Hepatocyte (in vitro differentiated cells): ENCODE data around the gene SLC2A4. TPM values are rescaled to one million over a fixed set of nuclear protein-coding genes. Genes with fewer than 3 reads are reported as not detected.
A peak's percentile ranks its signal among the peaks of the same experiment; 100 is the strongest.

Source experiments
- DNase-seq: peaks from one replicate; pipeline ENCODE4 v3.0.0-alpha.2; 2016; ENCODE audit warnings: low spot score
- H2AFZ ChIP-seq: fragments of 200-600 bp; sonication (generic); 2 replicates; pipeline ENCODE4 v1.6.0; 2016; ENCODE audit warnings: antibody characterized with exemption, mild to moderate bottlenecking
- H3K27ac ChIP-seq: fragments of 200-600 bp; sonication (generic); 2 replicates; pipeline ENCODE4 v1.5.1; 2016; ENCODE audit warnings: mild to moderate bottlenecking
- H3K27me3 ChIP-seq: fragments of 200-600 bp; sonication (generic); 2 replicates; pipeline ENCODE4 v1.6.1; 2016
- H3K36me3 ChIP-seq: fragments of 200-600 bp; sonication (generic); replicated peaks from 2 replicates; pipeline ENCODE4 v1.5.1; 2016; ENCODE audit warnings: low read depth; ENCODE audit not compliant: insufficient read depth
- H3K4me1 ChIP-seq: fragments of 200-600 bp; sonication (generic); 2 replicates; pipeline ENCODE4 v1.5.1; 2016; ENCODE audit warnings: mild to moderate bottlenecking, moderate library complexity; ENCODE audit not compliant: insufficient read depth
- H3K4me2 ChIP-seq: fragments of 200-600 bp; sonication (generic); 2 replicates; pipeline ENCODE4 v1.6.0; 2016
- H3K4me3 ChIP-seq: fragments of 200-600 bp; sonication (generic); 2 replicates; pipeline ENCODE4 v1.5.1; 2016; ENCODE audit warnings: mild to moderate bottlenecking
- H3K79me2 ChIP-seq: fragments of 200-600 bp; sonication (generic); 2 replicates; pipeline ENCODE4 v1.6.0; 2017; ENCODE audit warnings: mild to moderate bottlenecking
- H3K9me2 ChIP-seq: fragments of 200-600 bp; sonication (generic); replicated peaks from 2 replicates; pipeline ENCODE4 v1.6.0; 2017; ENCODE audit warnings: mild to moderate bottlenecking; ENCODE audit not compliant: insufficient read depth
- H3K9me3 ChIP-seq: fragments of 200-600 bp; sonication (generic); 2 replicates; pipeline ENCODE4 v1.5.1; 2016; ENCODE audit warnings: low read depth, mild to moderate bottlenecking
- H4K20me1 ChIP-seq: fragments of 200-600 bp; sonication (generic); 2 replicates; pipeline ENCODE4 v1.6.0; 2016; ENCODE audit warnings: mild to moderate bottlenecking; ENCODE audit not compliant: insufficient read depth, poor library complexity, severe bottlenecking
- CTCF ChIP-seq: fragments of 200-600 bp; sonication (generic); IDR thresholded peaks from 2 replicates; pipeline ENCODE4 v1.5.1; 2016; ENCODE audit warnings: antibody characterized with exemption, mild to moderate bottlenecking; ENCODE audit not compliant: poor library complexity
- EZH2 ChIP-seq: fragments of 200-600 bp; sonication (generic); IDR thresholded peaks from 2 replicates; pipeline ENCODE4 v1.6.1; 2016; ENCODE audit warnings: antibody characterized with exemption, mild to moderate bottlenecking, borderline replicate concordance
- EZH2phosphoT487 ChIP-seq: fragments of 200-600 bp; sonication (generic); IDR thresholded peaks from one replicate; pipeline ENCODE4 v1.6.1; 2018; ENCODE audit warnings: antibody characterized with exemption, mild to moderate bottlenecking, low read depth, moderate library complexity; ENCODE audit not compliant: unreplicated experiment, severe bottlenecking
- WGBS: methylation state at CpG from one replicate; pipeline ENCODE4 v1.1.6; 2016; ENCODE audit warnings: low lambda C conversion rate; ENCODE audit errors: missing lambda C conversion rate; 5-methylcytosine and 5-hydroxymethylcytosine counted together
- polyA plus RNA-seq: library from polyadenylated mRNA; unstranded; fragments of >200 nt; fragmentation: Nextera tagmentation; extraction: Ambion mirVana; gene quantifications from 2 replicates; pipeline ENCODE4 v1.2.1, GENCODE V29; 2016
- total RNA-seq: library from RNA; depleted of rRNA; stranded (reverse); fragments of >200 nt; gene quantifications from 2 replicates; pipeline ENCODE4 v1.2.3, GENCODE V29; 2014

Gene SLC2A4
- total and polyA plus RNA-seq, 2 experiments from 2014 or later, result 0.42 to 1.6 TPM

- Histone ChIP-seq H3K27ac (no peak overlapping the region), H3K4me2 (peak overlapping the region; percentile 76), H3K27me3 (no peaks in the 10 kb centered on the region), H3K79me2 (no peaks in the 10 kb centered on the region), H3K36me3 (no peaks in the 10 kb centered on the region), H4K20me1 (no peaks in the 10 kb centered on the region), H3K9me3 (no peaks in the 10 kb centered on the region), H3K9me2 (no peaks in the 10 kb centered on the region), H3K4me3 (no peak overlapping the region), H3K4me1 (peaks cover 28% of the 10 kb centered on the region), H2AFZ (peak overlapping the region; percentile 16)
- TF ChIP-seq CTCF (peak; percentile 90), EZH2 (no peak), EZH2phosphoT487 (no peak)
- 9% methylated on average over 50 of the region's 51 CpGs for WGBS
- DNase-seq, result peak; percentile 93
Observed at GRCh38 chr17:7296189-7296861, 14.8 kb downstream of the SLC2A4 start.

- Histone ChIP-seq H3K36me3 (no peaks in the 10 kb centered on the region), H3K9me3 (no peaks in the 10 kb centered on the region), H4K20me1 (peaks cover 10% of the 10 kb centered on the region), H3K79me2 (peaks cover 13% of the 10 kb centered on the region), H3K27ac (no peak overlapping the region), H3K4me3 (no peak overlapping the region), H3K27me3 (no peaks in the 10 kb centered on the region), H3K4me2 (no peak overlapping the region), H3K9me2 (no peaks in the 10 kb centered on the region), H3K4me1 (peaks cover 5% of the 10 kb centered on the region), H2AFZ (no peak overlapping the region)
- WGBS, result 94% methylated on average over 7 of the region's 7 CpGs
- DNase-seq, result no peak
- TF ChIP-seq EZH2 (no peak), CTCF (no peak)
Observed at GRCh38 chr17:7304179-7304578, 22.7 kb downstream of the SLC2A4 start.

GRCh38 chr17:7306911-7307685, 25.6 kb downstream of the SLC2A4 start, which contains the start of gene EIF5A:
EIF5A (plus strand) TSS chr17:7307628; CDS start chr17:7309636, 2,008 bp downstream.
- WGBS, result under 1% methylated on average over 42 of the region's 64 CpGs
- H2AFZ ChIP-seq, result peak within 1 kb of the TSS; percentile 45
- no peaks in the 10 kb centered on the region for H3K9me3 ChIP-seq
- no peaks in the 10 kb centered on the region for H3K9me2 ChIP-seq
- H3K4me3 ChIP-seq, result peak within 1 kb of the TSS; percentile 24
- peak; percentile 100 for DNase-seq
- TF ChIP-seq EZH2 (no peak), CTCF (no peak), EZH2phosphoT487 (no peak)
- H3K4me2 ChIP-seq, result peak within 1 kb of the TSS; percentile 98
- H3K27me3 ChIP-seq, result no peaks in the 10 kb centered on the region
- peaks cover 33% of the 10 kb centered on the region for H4K20me1 ChIP-seq
- H3K27ac ChIP-seq, result peak within 1 kb of the TSS; percentile 93
- H3K79me2 ChIP-seq, result peaks cover 40% of the 10 kb centered on the region
- H3K36me3 ChIP-seq, result peaks cover 8% of the 10 kb centered on the region
- peaks cover 13% of the 10 kb centered on the region for H3K4me1 ChIP-seq
